GM13976 (cell line): Measurements from ENCODE around the gene DNAH8.

Experiments
- DNase-seq: peaks from one replicate; pipeline ENCODE4 v3.0.0; 2012; ENCODE audit warnings: low spot score
- CTCF ChIP-seq: IDR thresholded peaks from 2 replicates; pipeline ENCODE4 v1.5.1; 2012; ENCODE audit warnings: borderline replicate concordance, mild to moderate bottlenecking; ENCODE audit not compliant: insufficient read depth; ENCODE audit errors: extremely low read depth, missing control alignments, control extremely low read depth
- in situ Hi-C: fragments of 300-500 bp; cut with MboI; formaldehyde crosslinking; loops from one replicate; pipeline ENCODE4 v1.12.0; 2022; ENCODE audit warnings: low sequenced_read_pairs, mixed read lengths, inconsistent platforms; ENCODE audit not compliant: unreplicated experiment

Gene DNAH8

GRCh38 chr6:39079197-39080125, 364.4 kb downstream of the DNAH8 start:
- in situ Hi-C loops = no loop called here
- TF ChIP-seq CTCF = no peak
- peak; percentile 11 for DNase-seq
